NCI-H2029 (cell line): ENCODE data around the gene RNF175.
"Not testable (repeated sequence)": the region's sequence is repeated elsewhere in the genome, so short reads cannot be mapped to it uniquely, and the experiment has no call there.

Experiments used
- DNase-seq: peaks from one replicate; lab custom pipeline; 2025; lab: John Stamatoyannopoulos, UW

RNF175 gene

DNA sequence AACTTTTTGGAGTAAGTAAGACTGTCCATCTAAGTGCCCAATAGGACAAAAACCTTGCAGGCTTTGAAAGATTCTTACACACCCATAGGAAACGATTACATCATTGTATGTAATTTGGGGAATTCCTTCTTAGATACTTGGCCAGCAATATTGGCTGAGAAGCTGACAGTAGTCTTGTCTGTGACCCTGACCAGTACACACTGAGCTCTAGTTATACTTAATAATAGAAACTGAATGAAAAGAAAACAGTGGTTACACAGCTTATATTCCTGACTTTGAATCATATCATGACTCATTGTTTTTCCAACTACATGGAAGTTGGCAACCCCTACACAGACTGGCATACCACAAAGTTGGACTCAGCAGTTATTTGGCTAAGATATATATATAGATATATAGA is 82.8 kb downstream of the RNF175 start:
- DNase-seq: no peak

DNA sequence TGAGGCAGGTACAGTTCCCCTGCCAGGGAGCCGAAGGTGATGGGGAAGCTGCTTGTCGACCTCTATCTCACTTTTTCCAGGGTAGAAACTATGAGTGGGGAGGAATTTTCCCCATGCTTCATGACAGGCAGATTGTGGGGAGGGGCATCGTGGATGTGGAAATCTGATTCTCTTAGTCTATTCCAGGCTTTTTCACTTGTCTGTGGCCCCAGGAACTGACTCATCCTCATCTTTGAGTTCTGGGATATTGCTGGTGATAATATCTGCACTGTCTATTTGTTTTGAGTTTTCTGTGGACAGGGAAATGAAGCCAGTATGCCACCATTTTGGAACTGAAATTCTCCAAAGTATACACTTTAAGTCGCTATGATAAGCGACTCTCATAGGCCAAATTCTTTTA is 83.3 kb downstream of the RNF175 start:
- no peak for DNase-seq

DNA sequence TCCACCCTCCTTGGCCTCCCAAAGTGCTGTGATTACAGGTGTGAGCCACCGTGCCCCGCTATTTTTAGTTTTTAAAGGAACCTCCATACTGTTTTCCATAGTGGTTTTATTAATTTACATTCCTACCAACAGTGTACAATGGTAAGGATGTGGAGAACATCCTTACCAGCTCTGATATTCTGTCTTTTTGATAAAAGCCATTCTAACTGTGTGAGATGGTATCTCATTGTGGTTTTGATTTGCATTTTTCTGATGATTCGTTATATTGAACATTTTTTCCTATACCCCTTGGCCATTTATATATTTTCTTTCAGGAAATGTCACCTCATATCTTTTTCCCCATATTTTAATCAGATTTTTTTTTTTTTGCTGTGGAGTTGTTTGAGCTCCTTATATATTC is 90.0 kb downstream of the RNF175 start:
- no peak for DNase-seq

DNA sequence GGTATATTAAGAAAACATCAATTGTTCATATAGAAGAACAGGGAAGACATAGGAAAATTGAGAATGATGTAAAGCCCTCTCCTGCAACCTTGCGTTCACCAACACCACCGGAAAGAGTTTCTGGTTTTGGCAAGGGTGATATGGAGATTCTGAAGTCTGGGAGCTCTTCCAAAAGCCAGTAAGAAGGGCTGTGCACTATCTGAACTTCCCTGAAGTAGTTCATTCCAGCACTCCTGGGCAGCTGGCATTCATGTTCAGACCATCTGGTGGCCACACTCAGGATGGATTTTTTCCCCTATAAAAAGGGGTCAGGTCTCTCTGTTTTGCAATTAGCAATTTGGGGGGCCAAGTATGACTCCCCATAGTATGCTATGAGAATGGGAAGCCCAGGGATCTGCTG is 91.2 kb downstream of the RNF175 start:
- no peak for DNase-seq

DNA sequence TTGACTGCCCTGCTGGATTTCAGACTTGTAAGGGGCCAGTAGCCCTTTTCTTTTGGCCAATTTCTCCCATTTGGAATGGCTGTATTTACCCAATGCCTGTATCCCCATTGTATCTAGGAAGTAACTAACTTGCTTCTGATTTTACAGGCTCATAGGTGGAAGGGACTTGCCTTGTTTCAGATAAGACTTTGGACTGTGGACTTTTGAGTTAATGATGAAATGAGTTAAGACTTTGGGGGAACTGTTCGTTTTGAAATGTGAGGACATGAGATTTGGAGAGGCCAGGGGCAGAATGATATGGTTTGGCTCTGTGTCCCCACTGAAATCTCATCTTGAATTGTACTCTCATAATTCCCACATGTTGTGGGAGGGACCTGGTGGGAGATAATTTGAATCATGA is 93.3 kb downstream of the RNF175 start:
- DNase-seq: not testable (repeated sequence)

DNA sequence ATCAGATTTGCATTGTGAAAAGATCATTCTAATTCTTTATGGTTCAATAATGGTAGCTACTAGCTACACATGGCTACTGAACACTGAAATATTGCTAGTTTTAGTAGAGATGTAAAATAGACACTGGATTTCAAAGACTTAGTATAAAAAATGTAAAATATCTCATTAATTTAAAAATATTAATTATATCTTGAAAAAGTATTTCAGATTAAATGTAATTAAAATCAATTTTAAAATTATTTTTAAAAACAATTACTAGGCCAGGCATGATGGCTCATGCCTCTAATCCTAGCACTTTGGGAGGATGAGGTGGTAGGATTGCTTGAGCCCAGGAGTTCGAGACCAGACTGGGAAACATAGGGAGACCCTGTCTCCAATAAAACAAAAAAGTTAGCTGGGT is 96.2 kb downstream of the RNF175 start:
- no peak for DNase-seq

DNA sequence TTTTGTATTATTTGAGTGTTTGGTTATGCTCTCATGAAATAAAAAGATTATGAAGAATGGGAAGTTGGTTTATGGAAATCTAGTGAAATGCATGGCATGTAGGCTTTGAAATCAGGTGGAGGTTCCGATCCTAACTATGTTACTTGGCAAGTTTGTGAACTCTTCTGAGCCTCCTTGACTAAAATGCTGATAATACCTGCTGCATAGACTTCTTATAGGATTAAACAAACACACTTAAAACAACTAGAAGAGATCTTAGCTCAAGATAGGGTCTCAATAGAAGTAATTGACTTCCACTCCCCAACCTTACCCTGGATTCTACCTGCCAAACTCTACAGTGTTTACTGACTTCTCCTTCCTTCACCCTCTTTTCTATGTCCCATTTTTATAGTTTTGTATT is 97.9 kb downstream of the RNF175 start:
- DNase-seq: no peak

DNA sequence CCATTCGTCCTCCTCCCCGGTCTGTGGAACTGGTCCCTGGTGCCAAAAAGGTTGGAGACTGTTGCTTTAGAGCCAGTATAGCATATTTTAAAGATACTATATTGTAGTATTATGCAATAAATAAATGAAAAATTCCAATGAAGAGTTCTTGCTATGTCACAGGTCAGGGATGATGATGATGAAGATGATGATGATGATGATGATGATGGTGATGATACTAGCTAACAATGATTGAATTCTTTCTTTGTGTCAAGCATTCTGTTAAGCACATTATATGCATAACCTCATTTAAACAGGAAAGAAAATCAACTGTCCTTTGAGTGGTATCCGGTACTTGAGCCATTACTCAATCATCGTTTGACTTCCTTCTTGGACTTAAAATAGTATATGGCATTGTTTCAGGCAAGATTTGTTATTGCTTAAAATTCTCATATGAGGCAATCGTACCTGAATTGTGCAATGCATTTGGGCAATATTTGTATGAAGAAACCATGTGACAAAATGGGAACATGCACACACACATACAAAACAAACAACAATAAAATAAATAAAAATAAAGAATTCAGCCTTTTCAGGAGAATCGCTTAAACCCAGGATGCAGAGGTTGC is 98.5 kb downstream of the RNF175 start:
- DNase-seq: no peak
